HepG2 (cell line): Measurements from ENCODE around the gene GOLGA8H. TPM values are rescaled to one million over a fixed set of nuclear protein-coding genes. Genes with fewer than 3 reads are reported as not detected.
"Not testable (repeated sequence)": the region's sequence is repeated elsewhere in the genome, so short reads cannot be mapped to it uniquely, and the experiment has no call there.

Experiments used
- ATAC-seq: fragments of 200-7000 bp; cut with Tn5 transposase; 3 replicates; pipeline ENCODE4 v1.9.1; 2020; ENCODE audit warnings: mild to moderate bottlenecking, moderate library complexity
- BruUV-seq: library from RNA; stranded (reverse); fragments of 400-500 nt; replicated peaks from 2 replicates; lab custom pipeline; 2021; lab: Mats Ljungman, UMichigan
- CTCF ChIA-PET: fragments of 300-600 bp; formaldehyde crosslinking; extraction: SDS; loops from one replicate; lab custom pipeline; 2021; ENCODE audit warnings: low total read pairs, inconsistent platforms, low intra/inter-chr PET ratio; lab: Yijun Ruan, JAX
- POLR2A ChIA-PET: fragments of 350-600 bp; sonication (Branson Sonifier 250); formaldehyde crosslinking; loops from one replicate; lab custom pipeline; 2020; ENCODE audit warnings: antibody characterized with exemption, inconsistent platforms; lab: Yijun Ruan, JAX
- DNase-seq: peaks from one replicate; pipeline ENCODE4 v3.0.0-alpha.2; 2015; ENCODE audit warnings: low spot score
- FAIRE-seq: peaks from 3 replicates; lab custom pipeline; 2011; peaks lifted over from hg19 to GRCh38; lab: Jason Lieb, UNC
- H2AFZ ChIP-seq: one replicate; pipeline ENCODE4 v1.6.1; 2011; ENCODE audit warnings: low read length, inconsistent platforms
- H3K27ac ChIP-seq: fragments of 300-600 bp; 3 replicates; pipeline ENCODE4 v1.8.0; 2011; ENCODE audit warnings: mixed run types, mild to moderate bottlenecking, mixed read lengths, low read length, inconsistent platforms; ENCODE audit not compliant: insufficient read depth; ENCODE audit errors: extremely low read length
- H3K27me3 ChIP-seq, 2 experiments: fragments of 200-600 bp in 1 of 2; 2 replicates in 1 of 2; 3 replicates in 1 of 2; pipeline versions ENCODE4 v1.6.0 to v1.8.0; 2011; ENCODE audit warnings: low read length in 2 of 2, mild to moderate bottlenecking in 2 of 2, moderate library complexity in 2 of 2, inconsistent platforms in 1 of 2; ENCODE audit not compliant: insufficient read depth in 2 of 2, control insufficient read depth in 1 of 2
- H3K36me3 ChIP-seq, 2 experiments: fragments of 200-600 bp in 1 of 2; replicated peaks in 1 of 2; 2 replicates in 1 of 2; 3 replicates in 1 of 2; pipeline versions ENCODE4 v1.5.1 to v1.8.0; 2011; ENCODE audit warnings: low read length in 2 of 2, inconsistent platforms in 1 of 2; ENCODE audit not compliant: insufficient read depth in 2 of 2, control insufficient read depth in 1 of 2
- H3K4me1 ChIP-seq: 2 replicates; pipeline ENCODE4 v1.5.1; 2012; ENCODE audit warnings: low read length, inconsistent platforms; ENCODE audit not compliant: insufficient read depth
- H3K4me2 ChIP-seq: 2 replicates; pipeline ENCODE4 v1.6.0; 2011; ENCODE audit warnings: low read depth, low read length, inconsistent platforms
- H3K4me3 ChIP-seq, 3 experiments: fragments of 200-600 bp in 1 of 3; sonication (generic), shearing (Covaris generic) in 1 of 3; replicated peaks in 1 of 3; 2 replicates each; pipeline ENCODE4 v1.5.1; 2011 to 2016; ENCODE audit warnings: low read length in 3 of 3, inconsistent platforms in 2 of 3, low read depth in 2 of 3, mild to moderate bottlenecking in 2 of 3, control low read depth in 1 of 3, mixed read lengths in 1 of 3; ENCODE audit not compliant: insufficient read depth in 1 of 3
- H3K79me2 ChIP-seq: one replicate; pipeline ENCODE4 v1.6.1; 2011; ENCODE audit warnings: low read length, inconsistent platforms; ENCODE audit not compliant: insufficient read depth
- H3K9ac ChIP-seq: 2 replicates; pipeline ENCODE4 v1.6.0; 2011; ENCODE audit warnings: mild to moderate bottlenecking, low read depth, low read length, inconsistent platforms; ENCODE audit not compliant: insufficient read depth
- H3K9me3 ChIP-seq: 2 replicates; pipeline ENCODE4 v1.5.1; 2012; ENCODE audit warnings: mild to moderate bottlenecking, low read length
- H4K20me1 ChIP-seq: 2 replicates; pipeline ENCODE4 v1.6.0; 2011; ENCODE audit warnings: inconsistent platforms, mild to moderate bottlenecking, low read length, moderate library complexity; ENCODE audit not compliant: insufficient read depth
- ARID4A ChIP-seq: sonication (generic); formaldehyde crosslinking; IDR thresholded peaks from 2 replicates; pipeline ENCODE4 v1.5.0; 2020; ENCODE audit warnings: mild to moderate bottlenecking, missing genetic modification reagents, borderline replicate concordance
- DMAP1 ChIP-seq: IDR thresholded peaks from 2 replicates; pipeline ENCODE4 v1.6.1; 2016
- MYC ChIP-seq: sonication (generic); formaldehyde crosslinking; IDR thresholded peaks from 2 replicates; pipeline ENCODE4 v1.9.0; 2021; ENCODE audit warnings: missing genetic modification reagents, borderline replicate concordance
- PHF8 ChIP-seq: sonication (generic); formaldehyde crosslinking; IDR thresholded peaks from 2 replicates; pipeline ENCODE4 v1.5.0; 2020; ENCODE audit warnings: missing genetic modification reagents
- POLR2A ChIP-seq, 2 experiments: IDR thresholded peaks; 2 replicates each; pipeline ENCODE4 v1.6.1; 2011; ENCODE audit warnings: low read depth in 2 of 2, low read length in 2 of 2, mild to moderate bottlenecking in 1 of 2, moderate library complexity in 1 of 2; ENCODE audit not compliant: insufficient read depth in 1 of 2
- SAP130 ChIP-seq: IDR thresholded peaks from 2 replicates; pipeline ENCODE4 v1.6.1; 2016; ENCODE audit warnings: low read depth
- ZNF792 ChIP-seq: IDR thresholded peaks from 2 replicates; pipeline ENCODE4 v1.6.1; 2016
- WGBS: methylation state at CpG from one replicate; pipeline ENCODE4 v1.1.6; 2017; ENCODE audit warnings: low lambda C conversion rate; 5-methylcytosine and 5-hydroxymethylcytosine counted together
- in situ Hi-C: cut with HindIII; loops from 2 replicates; pipeline ENCODE4 v1.10.0; 2017; ENCODE audit warnings: low pct_unique_long_range_greater_than_20kb; ENCODE audit not compliant: extremely low pct_ligation_motif_present
- intact Hi-C: fragments of 100-400 bp; cut with micrococcal nuclease; formaldehyde crosslinking; loops from one replicate; pipeline ENCODE4 v1.10.0; 2022; ENCODE audit not compliant: unreplicated experiment
- polyA plus RNA-seq, 8 experiments: library from polyadenylated mRNA; depleted of rRNA in 3 of 8; stranded (reverse) in 7 of 8; unstranded in 1 of 8; fragments of >200 nt; fragmentation: Illumina TruSeq in 4 of 8; extraction: Trizol in 4 of 8; gene quantifications; 2 replicates each; pipeline versions ENCODE4 v1.2.1 to v1.2.3, GENCODE V29; 2011 to 2016; ENCODE audit warnings: low read depth in 4 of 8, missing spikeins in 1 of 8, mixed read lengths in 1 of 8; ENCODE audit not compliant: insufficient read depth in 1 of 8
- total RNA-seq, 5 experiments: library from RNA; depleted of rRNA; stranded (reverse); fragments of >200 nt; fragmentation: Illumina TruSeq; extraction: Trizol; gene quantifications; 2 replicates each; pipeline ENCODE4 v1.2.3, GENCODE V29; 2016; ENCODE audit warnings: low read depth in 1 of 5
- TF ChIP-seq, protein P1 (sequence below): sonication (generic); formaldehyde crosslinking; IDR thresholded peaks from 2 replicates; pipeline ENCODE4 v1.5.1; 2020; ENCODE audit warnings: mild to moderate bottlenecking, missing genetic modification reagents, moderate library complexity
- TF ChIP-seq, protein P2 (sequence below): sonication (generic); formaldehyde crosslinking; IDR thresholded peaks from 2 replicates; pipeline ENCODE4 v1.4.0; 2020; ENCODE audit warnings: mild to moderate bottlenecking, missing genetic modification reagents
- TF ChIP-seq, protein P3 (sequence below): sonication (generic); formaldehyde crosslinking; IDR thresholded peaks from 2 replicates; pipeline ENCODE4 v1.9.0; 2022; ENCODE audit warnings: missing genetic modification reagents, mild to moderate bottlenecking, borderline replicate concordance

Gene GOLGA8H
- total and polyA plus RNA-seq, 2 of the 13 experiments (the other 11 are each of a cell fraction or from before 2014, with no cell fraction given), result 0.16 to 0.49 TPM

GRCh38 chr15:30626194-30626565 lies 22.4 kb downstream of the GOLGA8H start:
- H3K27me3 ChIP-seq, intact Hi-C loops, H2AFZ ChIP-seq, FAIRE-seq, CTCF ChIA-PET, H4K20me1 ChIP-seq, H3K9me3 ChIP-seq, H3K36me3 ChIP-seq, in situ Hi-C loops: not testable (repeated sequence)
- Histone ChIP-seq H3K4me1 (peaks cover 16% of the 10 kb centered on the region; the same call in 1 of the 2 replicates), H3K4me2 (peak overlapping the region; percentile 57), H3K9ac (peak overlapping the region; percentile 85), H3K79me2 (peaks cover 35% of the 10 kb centered on the region), H3K4me3 (peak overlapping the region; percentile 72 to 84 (median 81)), H3K27ac (peak overlapping the region; percentile 82)
- TF ChIP-seq, protein P1, sequence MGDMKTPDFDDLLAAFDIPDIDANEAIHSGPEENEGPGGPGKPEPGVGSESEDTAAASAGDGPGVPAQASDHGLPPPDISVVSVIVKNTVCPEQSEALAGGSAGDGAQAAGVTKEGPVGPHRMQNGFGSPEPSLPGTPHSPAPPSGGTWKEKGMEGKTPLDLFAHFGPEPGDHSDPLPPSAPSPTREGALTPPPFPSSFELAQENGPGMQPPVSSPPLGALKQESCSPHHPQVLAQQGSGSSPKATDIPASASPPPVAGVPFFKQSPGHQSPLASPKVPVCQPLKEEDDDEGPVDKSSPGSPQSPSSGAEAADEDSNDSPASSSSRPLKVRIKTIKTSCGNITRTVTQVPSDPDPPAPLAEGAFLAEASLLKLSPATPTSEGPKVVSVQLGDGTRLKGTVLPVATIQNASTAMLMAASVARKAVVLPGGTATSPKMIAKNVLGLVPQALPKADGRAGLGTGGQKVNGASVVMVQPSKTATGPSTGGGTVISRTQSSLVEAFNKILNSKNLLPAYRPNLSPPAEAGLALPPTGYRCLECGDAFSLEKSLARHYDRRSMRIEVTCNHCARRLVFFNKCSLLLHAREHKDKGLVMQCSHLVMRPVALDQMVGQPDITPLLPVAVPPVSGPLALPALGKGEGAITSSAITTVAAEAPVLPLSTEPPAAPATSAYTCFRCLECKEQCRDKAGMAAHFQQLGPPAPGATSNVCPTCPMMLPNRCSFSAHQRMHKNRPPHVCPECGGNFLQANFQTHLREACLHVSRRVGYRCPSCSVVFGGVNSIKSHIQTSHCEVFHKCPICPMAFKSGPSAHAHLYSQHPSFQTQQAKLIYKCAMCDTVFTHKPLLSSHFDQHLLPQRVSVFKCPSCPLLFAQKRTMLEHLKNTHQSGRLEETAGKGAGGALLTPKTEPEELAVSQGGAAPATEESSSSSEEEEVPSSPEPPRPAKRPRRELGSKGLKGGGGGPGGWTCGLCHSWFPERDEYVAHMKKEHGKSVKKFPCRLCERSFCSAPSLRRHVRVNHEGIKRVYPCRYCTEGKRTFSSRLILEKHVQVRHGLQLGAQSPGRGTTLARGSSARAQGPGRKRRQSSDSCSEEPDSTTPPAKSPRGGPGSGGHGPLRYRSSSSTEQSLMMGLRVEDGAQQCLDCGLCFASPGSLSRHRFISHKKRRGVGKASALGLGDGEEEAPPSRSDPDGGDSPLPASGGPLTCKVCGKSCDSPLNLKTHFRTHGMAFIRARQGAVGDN (CRISPR knock-in tag), result peak; percentile 29
- TF ChIP-seq, protein P2, sequence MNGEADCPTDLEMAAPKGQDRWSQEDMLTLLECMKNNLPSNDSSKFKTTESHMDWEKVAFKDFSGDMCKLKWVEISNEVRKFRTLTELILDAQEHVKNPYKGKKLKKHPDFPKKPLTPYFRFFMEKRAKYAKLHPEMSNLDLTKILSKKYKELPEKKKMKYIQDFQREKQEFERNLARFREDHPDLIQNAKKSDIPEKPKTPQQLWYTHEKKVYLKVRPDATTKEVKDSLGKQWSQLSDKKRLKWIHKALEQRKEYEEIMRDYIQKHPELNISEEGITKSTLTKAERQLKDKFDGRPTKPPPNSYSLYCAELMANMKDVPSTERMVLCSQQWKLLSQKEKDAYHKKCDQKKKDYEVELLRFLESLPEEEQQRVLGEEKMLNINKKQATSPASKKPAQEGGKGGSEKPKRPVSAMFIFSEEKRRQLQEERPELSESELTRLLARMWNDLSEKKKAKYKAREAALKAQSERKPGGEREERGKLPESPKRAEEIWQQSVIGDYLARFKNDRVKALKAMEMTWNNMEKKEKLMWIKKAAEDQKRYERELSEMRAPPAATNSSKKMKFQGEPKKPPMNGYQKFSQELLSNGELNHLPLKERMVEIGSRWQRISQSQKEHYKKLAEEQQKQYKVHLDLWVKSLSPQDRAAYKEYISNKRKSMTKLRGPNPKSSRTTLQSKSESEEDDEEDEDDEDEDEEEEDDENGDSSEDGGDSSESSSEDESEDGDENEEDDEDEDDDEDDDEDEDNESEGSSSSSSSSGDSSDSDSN (CRISPR knock-in tag), result peak; percentile 31; the same call in 1 of the 2 replicates
- peak; percentile 12; the same call in 1 of the 2 replicates for TF ChIP-seq DMAP1 (CRISPR knock-in tag)
- 0 out of 2 replicates have a peak, but pooled peaks have one; percentile 3 for TF ChIP-seq ZNF792 (CRISPR knock-in tag)
- TF ChIP-seq PHF8 (CRISPR knock-in tag), result peak; percentile 42; the same call in 1 of the 2 replicates
- TF ChIP-seq SAP130 (CRISPR knock-in tag), result peak; percentile 13; the same call in 1 of the 2 replicates
- TF ChIP-seq, protein P3, sequence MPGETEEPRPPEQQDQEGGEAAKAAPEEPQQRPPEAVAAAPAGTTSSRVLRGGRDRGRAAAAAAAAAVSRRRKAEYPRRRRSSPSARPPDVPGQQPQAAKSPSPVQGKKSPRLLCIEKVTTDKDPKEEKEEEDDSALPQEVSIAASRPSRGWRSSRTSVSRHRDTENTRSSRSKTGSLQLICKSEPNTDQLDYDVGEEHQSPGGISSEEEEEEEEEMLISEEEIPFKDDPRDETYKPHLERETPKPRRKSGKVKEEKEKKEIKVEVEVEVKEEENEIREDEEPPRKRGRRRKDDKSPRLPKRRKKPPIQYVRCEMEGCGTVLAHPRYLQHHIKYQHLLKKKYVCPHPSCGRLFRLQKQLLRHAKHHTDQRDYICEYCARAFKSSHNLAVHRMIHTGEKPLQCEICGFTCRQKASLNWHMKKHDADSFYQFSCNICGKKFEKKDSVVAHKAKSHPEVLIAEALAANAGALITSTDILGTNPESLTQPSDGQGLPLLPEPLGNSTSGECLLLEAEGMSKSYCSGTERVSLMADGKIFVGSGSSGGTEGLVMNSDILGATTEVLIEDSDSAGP (CRISPR knock-in tag), result peak; percentile 20; the same call in 1 of the 2 replicates
- TF ChIP-seq POLR2A (IDR thresholded peaks at IDR 0.05; ENCODE audit: insufficient read depth in 1 of 2, low read depth in 2 of 2, low read length in 2 of 2), result 0 out of 4 replicates have a peak, but pooled peaks of 1 of the 2 experiments have one; percentile 29
- peak; percentile 6; the same call in 1 of the 2 replicates for TF ChIP-seq MYC (CRISPR knock-in tag)
- peak; percentile 46 for TF ChIP-seq ARID4A (CRISPR knock-in tag)
- peak; percentile 1 for DNase-seq
- peak; percentile 80 for ATAC-seq
- 1% methylated on average over 10 of the region's 22 CpGs for WGBS
- BruUV-seq, result TSS peak; percentile 69
- POLR2A ChIA-PET, result interaction anchor here (0.7 kb wide), 1 partner anchor 531 kb away, joined by 3 read pairs; no protein-coding TSS in a partner anchor
